Measurements from ENCODE around the gene ACER2.

ACER2 gene

DNA sequence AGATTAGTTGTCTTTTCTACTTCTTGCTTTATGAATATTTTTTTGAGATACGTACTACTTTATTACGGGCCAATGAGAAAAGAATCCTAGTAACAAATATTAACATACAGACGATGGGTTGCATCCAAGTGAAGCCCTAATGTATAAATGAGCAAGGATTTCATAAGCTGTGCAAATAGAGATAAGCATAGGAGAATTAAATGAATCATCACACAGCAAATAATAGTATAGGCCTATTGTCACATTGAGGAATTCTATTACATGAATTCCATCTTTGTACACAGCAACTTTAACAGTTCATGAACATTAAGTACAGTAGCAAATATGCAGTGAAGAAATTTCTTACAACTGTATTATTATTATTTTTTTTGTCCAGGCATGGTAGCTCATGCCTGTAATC is 78.0 kb downstream of the ACER2 start:
- no peak for DNase-seq (ENCODE audit: low spot score)

DNA sequence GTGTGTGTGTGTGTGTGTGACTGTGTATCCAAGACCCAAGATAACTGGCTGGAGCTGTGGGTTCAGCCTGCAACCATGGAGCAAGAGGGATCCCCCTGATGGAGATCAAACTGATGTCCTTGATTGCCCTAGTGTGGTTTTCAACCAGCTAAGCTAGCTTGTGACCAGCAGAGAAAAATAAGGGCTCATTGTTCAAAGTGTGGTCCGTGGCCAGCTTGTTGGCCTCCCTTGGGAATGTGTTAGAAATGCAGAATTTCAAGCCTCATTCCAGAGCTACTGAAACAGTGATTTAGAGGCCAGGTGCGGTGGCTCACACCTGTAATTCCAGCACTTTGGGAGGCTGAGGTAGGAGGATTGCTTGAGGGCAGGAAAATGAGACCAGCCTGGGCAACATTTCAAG is 79.9 kb downstream of the ACER2 start:
- DNase-seq (ENCODE audit: low spot score): no peak

DNA sequence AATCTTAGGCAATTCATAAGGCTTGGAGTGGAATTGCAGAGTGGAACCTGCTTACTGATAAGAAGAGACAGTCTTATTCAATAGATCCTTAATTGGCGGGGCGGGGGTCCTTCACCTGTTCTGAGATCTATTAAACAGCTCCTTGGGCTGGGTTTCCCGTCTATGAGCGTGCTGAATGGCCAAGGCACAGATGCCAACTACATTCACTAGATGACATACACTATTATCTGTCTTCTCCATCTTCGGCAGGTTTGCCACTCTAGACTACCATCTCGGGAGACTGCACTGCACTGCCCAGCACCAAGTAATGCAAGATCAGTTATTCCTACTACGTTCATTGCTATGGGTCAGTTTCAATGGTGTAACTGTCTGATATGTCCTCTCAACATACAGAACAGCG is 81.5 kb downstream of the ACER2 start:
- DNase-seq (ENCODE audit: low spot score): no peak

DNA sequence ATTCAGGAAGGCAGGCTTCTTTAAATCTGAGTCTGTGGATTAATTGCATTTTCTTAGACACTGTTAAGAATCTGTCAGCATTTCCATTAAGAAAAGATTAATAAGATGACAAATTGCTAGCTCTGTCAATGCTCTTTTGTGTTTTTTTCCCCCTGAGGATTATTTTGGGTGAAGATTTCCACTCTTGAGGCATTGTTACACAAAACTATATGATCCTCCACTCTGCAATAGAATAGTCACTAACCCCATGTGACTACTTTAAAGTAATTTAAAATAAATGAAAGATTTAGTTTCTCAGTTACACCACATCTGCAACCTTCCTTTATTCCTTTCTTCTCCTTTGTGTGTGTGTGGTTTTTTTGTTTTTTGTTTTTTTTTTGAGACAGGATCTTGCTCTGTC is 82.0 kb downstream of the ACER2 start:
- DNase-seq (ENCODE audit: low spot score): no peak

DNA sequence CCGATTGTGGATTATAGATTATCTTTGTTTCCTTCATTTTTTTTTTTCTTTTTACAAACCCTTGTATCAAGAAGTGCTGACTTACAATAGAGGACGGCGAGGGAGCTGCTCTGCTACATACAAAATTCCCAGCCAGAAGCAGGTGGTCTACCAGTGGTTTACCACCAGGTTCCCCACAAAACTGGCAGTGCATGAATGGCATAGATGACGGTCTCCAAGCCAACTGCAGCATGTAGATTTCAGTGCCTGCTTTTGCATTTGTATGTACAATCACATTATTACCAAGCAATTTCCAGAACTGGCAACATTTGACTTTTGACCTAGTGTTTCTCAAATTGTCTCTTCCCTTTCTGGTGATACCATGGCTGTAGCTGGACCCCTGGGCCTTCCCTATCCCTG is 84.0 kb downstream of the ACER2 start:
- DNase-seq (ENCODE audit: low spot score): no peak

DNA sequence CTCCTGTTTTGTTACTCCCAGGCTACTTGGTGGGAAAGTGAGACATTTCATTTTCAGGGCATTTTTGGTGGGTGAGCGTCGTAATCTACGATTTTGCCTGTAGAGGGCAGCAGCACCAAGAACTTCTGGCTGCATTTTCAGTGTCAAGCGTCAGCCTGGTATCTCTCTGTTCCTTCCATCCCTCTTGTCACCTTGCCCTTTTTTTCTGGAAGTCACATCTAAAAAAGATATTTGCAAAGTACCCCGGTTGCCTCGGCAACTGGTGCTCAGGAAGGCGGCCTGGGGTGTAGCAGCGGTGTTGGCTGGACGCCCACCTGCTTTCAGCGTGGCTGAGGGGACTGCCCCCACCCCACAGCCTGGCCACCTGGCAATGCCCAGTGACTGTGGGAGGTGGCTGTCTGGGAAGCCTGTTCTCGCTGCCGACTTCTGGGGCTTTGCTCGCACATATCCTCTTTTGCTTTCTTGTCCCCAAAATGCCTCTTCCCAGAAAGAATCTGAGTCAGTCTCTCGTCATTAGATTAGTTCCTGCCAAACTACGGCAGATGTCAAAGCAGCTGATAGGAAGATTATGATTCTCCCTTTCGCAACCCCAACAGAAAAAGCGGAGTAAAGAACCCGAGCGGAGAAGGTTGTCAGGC is 84.5 kb downstream of the ACER2 start:
- DNase-seq (ENCODE audit: low spot score): peak; percentile 26

DNA sequence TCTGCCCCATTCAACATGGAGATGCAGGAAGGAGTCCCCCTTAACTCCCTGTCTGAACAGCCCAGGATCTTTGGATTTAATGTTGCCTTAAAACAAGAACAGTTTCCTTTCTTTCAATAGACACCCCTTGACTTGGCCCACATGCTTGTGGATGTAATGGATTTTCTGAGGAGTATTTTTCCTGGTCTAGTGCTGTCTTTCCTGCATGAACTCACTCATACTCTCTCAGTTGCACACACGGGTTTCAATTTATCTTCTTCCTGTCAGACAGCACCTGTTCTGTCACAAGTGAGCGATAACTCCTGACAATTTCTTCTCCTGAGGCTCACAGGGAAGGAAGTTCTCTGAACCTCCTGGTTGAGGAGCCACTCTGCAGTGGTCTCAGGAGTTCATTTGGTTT is 85.1 kb downstream of the ACER2 start:
- DNase-seq (ENCODE audit: low spot score): no peak

DNA sequence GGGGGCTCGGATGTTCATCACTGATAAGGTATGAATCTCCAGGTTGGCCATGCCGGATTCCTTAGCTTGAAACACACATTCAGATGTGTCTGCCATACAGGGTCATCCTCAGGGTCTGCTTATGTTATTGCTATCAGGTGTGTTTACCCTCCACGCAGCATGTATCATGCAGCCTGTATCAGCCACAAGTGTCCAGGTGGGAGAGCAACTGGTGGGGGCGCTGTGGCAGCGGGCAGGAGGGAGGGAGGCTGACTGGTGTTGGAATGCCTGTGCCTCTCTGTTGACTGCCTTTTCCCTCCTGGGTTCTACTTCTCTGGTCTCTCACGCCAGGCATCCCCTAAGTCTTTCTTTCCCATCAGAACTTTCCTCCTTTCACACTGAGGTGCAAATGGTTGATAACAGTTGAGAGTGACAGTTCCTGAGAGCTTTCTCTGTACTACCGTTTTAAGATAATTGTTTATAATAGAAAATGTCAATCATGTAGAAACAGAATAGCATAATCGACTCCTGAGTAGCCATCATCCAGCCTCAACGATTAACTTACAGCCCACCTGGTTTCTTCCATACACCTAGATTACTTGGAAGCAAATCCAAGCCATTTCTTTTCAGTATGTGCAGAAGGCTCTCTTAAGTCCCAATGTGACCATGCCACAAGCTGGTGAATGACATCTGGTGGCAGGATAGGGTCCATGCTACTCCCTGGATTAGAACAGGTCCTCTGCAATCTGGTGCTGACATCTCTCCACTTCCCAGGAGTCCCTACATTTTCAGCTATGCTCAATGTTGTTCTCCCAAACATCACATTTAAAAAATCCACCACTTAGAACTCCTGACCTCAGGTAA is 86.6 kb downstream of the ACER2 start:
- no peak for DNase-seq (ENCODE audit: low spot score)

DNA sequence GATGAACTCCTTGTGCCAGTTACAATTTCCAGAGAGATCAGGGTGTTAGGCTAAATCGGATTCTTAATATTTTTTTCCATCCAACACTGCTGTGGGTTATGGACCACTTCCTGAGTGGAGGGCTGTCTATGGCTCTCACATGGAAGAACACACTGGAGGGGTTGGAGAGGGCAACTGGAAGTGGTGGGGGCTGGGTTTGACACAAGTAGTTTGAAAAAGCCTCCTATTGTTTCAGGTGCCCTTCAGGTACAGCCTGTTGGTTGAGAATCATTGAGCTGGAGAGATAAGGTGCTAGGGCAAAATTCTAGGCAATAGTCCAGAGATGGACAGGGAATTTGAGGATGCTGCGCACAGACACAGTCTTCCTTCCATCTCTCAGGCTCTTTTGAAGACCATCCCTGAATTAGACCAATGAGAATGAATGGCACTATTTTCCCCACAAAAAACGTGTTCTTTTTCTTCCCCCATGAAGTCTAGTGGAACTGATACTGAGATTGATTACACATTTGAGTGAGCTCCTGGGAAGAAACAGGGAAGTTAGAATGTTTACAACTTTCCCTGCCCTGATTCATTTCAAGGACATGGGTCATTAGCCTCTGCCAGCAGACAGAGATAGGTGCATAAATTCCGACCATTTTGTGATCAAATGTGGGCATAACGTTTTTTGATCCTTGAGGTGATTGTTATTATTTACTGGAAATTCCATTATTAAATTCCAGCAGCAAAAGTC is 87.7 kb downstream of the ACER2 start:
- DNase-seq (ENCODE audit: low spot score): no peak

DNA sequence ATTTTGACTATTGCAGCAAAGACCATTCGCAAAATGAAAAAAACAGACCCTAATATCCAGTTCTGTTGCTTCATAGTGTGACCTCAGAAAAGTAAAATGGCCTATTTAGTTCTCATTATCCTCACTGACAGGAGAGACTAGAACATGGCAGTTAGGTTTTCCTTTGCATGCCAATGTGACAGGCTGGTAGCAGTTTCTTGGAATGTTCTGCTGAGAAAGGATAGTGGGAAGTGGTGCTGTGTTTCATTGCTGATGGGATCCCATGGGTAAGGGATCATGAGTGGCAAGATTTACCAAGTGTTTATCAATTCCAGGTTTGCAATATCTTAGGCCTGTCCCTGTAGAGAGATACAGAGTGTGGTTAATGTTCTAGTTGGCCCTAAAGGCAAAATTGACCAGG is 88.5 kb downstream of the ACER2 start:
- no peak for DNase-seq (ENCODE audit: low spot score)

DNA sequence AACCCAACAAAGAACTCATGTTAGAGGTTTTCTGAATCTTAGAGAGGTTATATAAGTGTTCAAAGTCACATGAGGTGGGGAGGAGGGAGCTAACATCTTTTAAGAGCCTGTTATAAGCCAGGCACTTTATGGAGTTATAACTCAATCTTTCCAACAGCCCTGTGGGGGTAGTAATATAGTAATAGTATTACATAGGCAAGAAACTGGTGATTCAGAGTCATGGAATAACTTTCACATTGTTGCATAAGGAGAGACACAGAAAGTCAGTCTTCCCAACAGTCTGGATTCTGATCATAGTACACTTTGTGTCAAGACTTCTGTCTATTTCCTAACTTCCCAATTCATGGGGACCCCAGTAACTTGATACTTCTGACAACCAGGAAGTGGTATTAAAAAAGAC is 89.2 kb downstream of the ACER2 start:
- no peak for DNase-seq (ENCODE audit: low spot score)
